Lower leg skin (tissue), 3 donors: ENCODE measurements around the gene LRRC63.

ENCODE experiments used
- CTCF ChIP-seq, 3 donors: fragments of 450-650 bp; IDR thresholded peaks; one replicate each; pipeline ENCODE4 v1.5.1; 2016; ENCODE audit warnings: antibody characterized with exemption in 3 of 3, mild to moderate bottlenecking in 3 of 3, moderate library complexity in 2 of 3
- POLR2A ChIP-seq, 2 donors: fragments of 450-650 bp; IDR thresholded peaks; one replicate each; pipeline ENCODE4 v1.6.1; 2016 to 2017; ENCODE audit warnings: antibody characterized with exemption in 2 of 2, mild to moderate bottlenecking in 1 of 2, moderate library complexity in 1 of 2

GRCh38 chr13:46286972-46287371 is 75.2 kb downstream of the LRRC63 start:
- TF ChIP-seq CTCF (IDR thresholded peaks at IDR 0.05) (no peak), POLR2A (IDR thresholded peaks at IDR 0.05) (no peak)
